Embryonic facial prominence (tissue), 1 donor: ENCODE results near the gene ZNF561.

Source experiments
- DNase-seq: peaks from one replicate; pipeline ENCODE4 v3.0.0-alpha.2; 2016; ENCODE audit errors: extremely low spot score

Gene ZNF561

GRCh38 chr19:9580728-9581127 is 40.3 kb downstream of the ZNF561 start:
- no peak for DNase-seq

GRCh38 chr19:9570255-9570654 is 50.8 kb downstream of the ZNF561 start:
- DNase-seq = no peak

GRCh38 chr19:9566729-9567128 is 54.3 kb downstream of the ZNF561 start:
- DNase-seq = no peak

GRCh38 chr19:9565900-9566705 is 54.9 kb downstream of the ZNF561 start:
- no peak for DNase-seq
